Right cardiac atrium (tissue), 5 donors: ENCODE measurements around the gene NPIPB2. TPM values are rescaled to one million over a fixed set of nuclear protein-coding genes. Genes with fewer than 3 reads are reported as not detected.

Source experiments
- ATAC-seq, 2 donors: fragments of 200-7000 bp; cut with Tn5 transposase; one replicate each; pipeline versions ENCODE4 v1.8.0 to v1.9.1; 2020; ENCODE audit warnings: moderate library complexity in 2 of 2, mild to moderate bottlenecking in 1 of 2
- DNase-seq, 3 donors: peaks; one replicate each; pipeline ENCODE4 v3.0.0-alpha.2; 2020
- H3K27ac ChIP-seq: one replicate; pipeline ENCODE4 v1.5.1; 2013; ENCODE audit warnings: mild to moderate bottlenecking, low read length, control low read depth, moderate library complexity
- H3K27me3 ChIP-seq: one replicate; pipeline ENCODE4 v1.6.1; 2013; ENCODE audit not compliant: control insufficient read depth, insufficient read depth
- H3K4me1 ChIP-seq: one replicate; pipeline ENCODE4 v1.6.1; 2013; ENCODE audit warnings: low read length; ENCODE audit not compliant: control insufficient read depth, insufficient read depth
- H3K4me3 ChIP-seq: one replicate; pipeline ENCODE4 v1.5.1; 2013; ENCODE audit warnings: low read length, control low read depth
- H3K9me3 ChIP-seq: one replicate; pipeline ENCODE4 v1.6.1; 2013; ENCODE audit warnings: low read length; ENCODE audit not compliant: control insufficient read depth
- WGBS: extraction: QIAGEN DNeasy Blood & Tissue Kit; methylation state at CpG from one replicate; pipeline ENCODE4 v1.1.7; 2013; 5-methylcytosine and 5-hydroxymethylcytosine counted together
- intact Hi-C, 4 donors: fragments of 100-400 bp; cut with DNase I; formaldehyde crosslinking; loops; one replicate each; pipeline versions ENCODE4 v1.11.0 to v1.14.0; 2022 to 2023
- polyA plus RNA-seq: library from polyadenylated mRNA; stranded (reverse); fragments of 200-250 nt; gene quantifications from one replicate; pipeline ENCODE4 v1.2.3, GENCODE V29; 2013
- total RNA-seq, 4 donors: library from RNA; stranded (reverse); fragmentation: NEBNext Ultra II Directional; extraction: Animal tissue kit (Norgen Biotek cat#: 25700); gene quantifications; one replicate each; pipeline ENCODE4 v1.2.1, GENCODE V29; 2021
- donor health status: healthy with polysubstance abuse.
- donor health status: DM: no; HTN: yes; CAD: no.
- donor health status: DM: no; HTN: no; CAD: no.
- donor health status: DM: no; HTN: yes; CAD: no; lungs with severe emphysema.
- donor health status: DM: yes; HTN: yes; CAD: no.

NPIPB2 gene
- total and polyA plus RNA-seq, 5 donors: 2.4 to 6.8 (median 6.2) TPM

- intact Hi-C loops: loop anchor here in 1 of 4 donors (10.0 kb wide), 1 partner anchor 171 kb away; the partner anchor contains the start of gene TXNDC11
- DNase-seq (peak; percentile 99 to 100 (median 100)), ATAC-seq (peak; percentile 97 to 98)
- Histone ChIP-seq H3K4me3 (peak within 1 kb of the TSS; percentile 90), H3K27me3 (no peaks in the 10 kb centered on the region), H3K4me1 (peaks cover 3% of the 10 kb centered on the region), H3K27ac (peak within 1 kb of the TSS; percentile 85), H3K9me3 (no peaks in the 10 kb centered on the region)
- 1% methylated on average over 84 of the region's 84 CpGs for WGBS
Measured at GRCh38 chr16:11915644-11916523, 26.0 kb downstream of the NPIPB2 start, which contains the start of gene GSPT1. Gene GSPT1 (minus strand): TSS chr16:11915956. CDS start chr16:11915720, 236 bp downstream.

DNA sequence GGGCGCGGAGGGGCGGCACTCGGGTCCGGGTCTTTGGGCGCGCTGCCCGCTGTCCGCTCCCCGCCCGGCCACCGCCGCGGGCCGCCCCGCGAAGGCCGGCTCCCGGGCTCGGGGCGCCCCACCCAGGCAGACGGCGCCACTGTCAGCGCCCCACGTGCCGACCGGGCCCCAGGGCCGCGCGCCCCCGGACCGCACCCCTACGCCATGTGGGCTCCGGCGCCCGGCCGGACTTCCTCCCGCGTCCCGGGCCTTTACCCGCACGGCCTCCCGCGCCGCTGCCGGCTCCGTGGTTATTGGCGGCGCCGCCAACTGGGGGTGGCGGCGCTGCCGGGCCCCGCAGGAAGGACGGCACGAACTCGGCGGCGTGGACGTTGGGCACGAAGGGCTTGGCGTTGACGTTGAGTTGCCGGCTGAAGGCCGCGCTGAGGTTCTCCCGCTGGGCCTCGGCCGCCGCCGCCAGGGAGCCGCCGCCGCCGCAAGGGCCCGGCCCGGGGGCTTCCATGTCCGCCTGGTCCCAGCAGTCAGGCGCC lies 26.7 kb downstream of the NPIPB2 start:
- under 1% methylated on average over 79 of the region's 79 CpGs for WGBS
- no peaks in the 10 kb centered on the region for H3K9me3 ChIP-seq
- peak overlapping the region; percentile 85 for H3K27ac ChIP-seq
- DNase-seq: peak; percentile 50 to 83 (median 79)
- H3K27me3 ChIP-seq: no peaks in the 10 kb centered on the region
- peak; percentile 17 to 36 for ATAC-seq
- peaks cover 5% of the 10 kb centered on the region for H3K4me1 ChIP-seq
- peak overlapping the region; percentile 90 for H3K4me3 ChIP-seq
- intact Hi-C loops: loop anchor here in 1 of 4 donors (10.0 kb wide), 1 partner anchor 170 kb away; the partner anchor contains the start of gene TXNDC11

GRCh38 chr16:11914210-11915113 lies 27.4 kb downstream of the NPIPB2 start:
- no peak for DNase-seq
- Histone ChIP-seq H3K4me1 (peaks cover 7% of the 10 kb centered on the region), H3K9me3 (no peaks in the 10 kb centered on the region), H3K27me3 (no peaks in the 10 kb centered on the region), H3K4me3 (peak overlapping the region; percentile 90), H3K27ac (peak overlapping the region; percentile 85)
- 3% methylated on average over 30 of the region's 30 CpGs for WGBS
- no peak for ATAC-seq
- intact Hi-C loops: loop anchor here in 1 of 4 donors (10.0 kb wide), 1 partner anchor 170 kb away; the partner anchor contains the start of gene TXNDC11

DNA sequence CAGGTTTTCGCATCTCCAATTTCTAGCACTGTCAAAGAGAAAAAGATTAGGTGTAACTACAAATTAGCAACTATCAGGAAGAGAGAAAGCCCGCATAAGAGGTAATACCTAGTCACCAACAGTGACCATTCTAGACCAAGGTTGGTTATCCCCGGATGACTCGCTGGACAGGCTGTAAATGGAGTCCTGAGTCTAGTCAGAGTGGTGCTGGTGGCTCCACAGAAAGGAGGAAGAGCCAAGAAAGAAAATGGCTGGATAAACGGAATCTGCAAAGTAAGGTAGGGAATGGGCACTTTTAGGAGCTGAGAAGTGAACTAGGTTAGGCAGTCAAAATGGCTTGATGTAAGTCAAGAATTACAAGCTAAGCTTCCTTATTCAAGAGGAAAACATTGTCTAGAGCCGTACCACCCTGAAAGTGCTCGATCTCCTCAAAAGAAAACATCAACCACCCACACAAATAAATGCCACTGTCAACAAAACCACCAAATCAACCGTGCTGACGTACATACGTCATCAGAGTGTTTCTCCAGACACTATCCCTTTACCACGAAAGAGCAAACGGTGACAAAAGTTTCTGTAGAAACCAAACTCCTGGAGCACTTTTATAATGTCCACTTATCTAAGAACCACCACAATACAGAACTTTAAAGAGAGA lies 28.3 kb downstream of the NPIPB2 start:
- ATAC-seq (no peak), DNase-seq (no peak)
- intact Hi-C loops: loop anchor here in 1 of 4 donors (10.0 kb wide), 1 partner anchor 169 kb away; the partner anchor contains the start of gene TXNDC11
- 53% methylated on average over 12 of the region's 12 CpGs for WGBS
- Histone ChIP-seq H3K4me1 (peaks cover 7% of the 10 kb centered on the region), H3K27ac (peak overlapping the region; percentile 11), H3K4me3 (peak overlapping the region; percentile 90), H3K9me3 (no peaks in the 10 kb centered on the region), H3K27me3 (no peaks in the 10 kb centered on the region)

- H3K27me3 ChIP-seq: no peaks in the 10 kb centered on the region
- ATAC-seq (no peak), DNase-seq (no peak)
- 70% methylated on average over 18 of the region's 18 CpGs for WGBS
- intact Hi-C loops: loop anchor here in 1 of 4 donors (10.0 kb wide), 1 partner anchor 165 kb away; the partner anchor contains the start of gene TXNDC11
- peaks cover 9% of the 10 kb centered on the region for H3K4me1 ChIP-seq
- no peaks in the 10 kb centered on the region for H3K9me3 ChIP-seq
- H3K4me3 ChIP-seq: no peak overlapping the region
- no peak overlapping the region for H3K27ac ChIP-seq
Measured at GRCh38 chr16:11909653-11910545, 31.9 kb downstream of the NPIPB2 start.

GRCh38 chr16:11907160-11907970 lies 34.5 kb downstream of the NPIPB2 start:
- WGBS: 93% methylated on average over 8 of the region's 8 CpGs
- Histone ChIP-seq H3K27me3 (no peaks in the 10 kb centered on the region), H3K4me1 (peaks cover 8% of the 10 kb centered on the region), H3K9me3 (no peaks in the 10 kb centered on the region), H3K4me3 (no peak overlapping the region), H3K27ac (no peak overlapping the region)
- no peak for DNase-seq
- intact Hi-C loops: no loop called here
- no peak for ATAC-seq

GRCh38 chr16:11903906-11904305 lies 37.9 kb downstream of the NPIPB2 start:
- intact Hi-C loops: no loop called here
- Histone ChIP-seq H3K27me3 (no peaks in the 10 kb centered on the region), H3K4me1 (peaks cover 3% of the 10 kb centered on the region), H3K4me3 (no peak overlapping the region), H3K9me3 (no peaks in the 10 kb centered on the region), H3K27ac (no peak overlapping the region)
- ATAC-seq (no peak), DNase-seq (no peak)
- WGBS: 96% methylated on average over 6 of the region's 6 CpGs

- H3K4me1 ChIP-seq: peaks cover 1% of the 10 kb centered on the region
- no peaks in the 10 kb centered on the region for H3K27me3 ChIP-seq
- no peak overlapping the region for H3K27ac ChIP-seq
- intact Hi-C loops: no loop called here
- no peak for DNase-seq
- H3K9me3 ChIP-seq: no peaks in the 10 kb centered on the region
- no peak for ATAC-seq
- H3K4me3 ChIP-seq: no peak overlapping the region
- WGBS: 67% methylated on average over 3 of the region's 3 CpGs
Measured at GRCh38 chr16:11901091-11901490, 40.8 kb downstream of the NPIPB2 start.
